Mucosa of stomach (tissue), 1 donor: ENCODE data around the gene PARM1.

ENCODE experiments used
- H3K27me3 ChIP-seq: one replicate; pipeline ENCODE4 v1.7.0; 2013; ENCODE audit warnings: mild to moderate bottlenecking, low read length; ENCODE audit not compliant: control insufficient read depth, insufficient read depth
- H3K36me3 ChIP-seq: one replicate; pipeline ENCODE4 v1.7.0; 2013; ENCODE audit warnings: low read length; ENCODE audit not compliant: control insufficient read depth, insufficient read depth
- H3K4me1 ChIP-seq: one replicate; pipeline ENCODE4 v1.7.0; 2013; ENCODE audit warnings: mild to moderate bottlenecking, low read length; ENCODE audit not compliant: control insufficient read depth, insufficient read depth
- H3K4me3 ChIP-seq: one replicate; pipeline ENCODE4 v1.7.0; 2013; ENCODE audit warnings: low read length
- H3K9ac ChIP-seq: one replicate; pipeline ENCODE4 v1.7.0; 2013; ENCODE audit warnings: mild to moderate bottlenecking, low read length, moderate library complexity
- H3K9me3 ChIP-seq: one replicate; pipeline ENCODE4 v1.7.0; 2013; ENCODE audit warnings: mild to moderate bottlenecking, low read length, moderate library complexity; ENCODE audit not compliant: control insufficient read depth
- donor health status: Pancreatic carcinoma.

The PARM1 gene

DNA sequence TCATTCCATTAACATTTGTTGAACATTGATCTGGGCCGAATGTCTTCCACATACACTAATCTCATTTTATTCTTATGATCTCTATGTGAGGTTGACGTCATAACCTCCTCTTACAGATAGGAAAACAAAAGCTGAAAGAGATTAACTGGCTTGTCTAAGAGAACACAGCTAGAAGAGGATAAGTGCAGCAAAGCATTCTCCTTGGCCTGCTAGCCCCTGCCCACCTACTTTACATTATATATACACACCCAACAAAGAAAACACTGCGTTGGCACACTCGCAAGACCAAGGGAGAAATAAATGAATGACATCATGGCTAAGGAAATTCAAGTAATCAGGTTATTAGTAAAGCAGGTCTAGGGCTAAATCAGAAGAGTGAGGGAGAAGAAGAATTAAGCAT lies 138.4 kb downstream of the PARM1 start:
- H3K36me3 ChIP-seq, result no peaks in the 10 kb centered on the region
- no peaks in the 10 kb centered on the region for H3K27me3 ChIP-seq
- peaks cover 5% of the 10 kb centered on the region for H3K4me1 ChIP-seq
- no peak overlapping the region for H3K4me3 ChIP-seq
- no peaks in the 10 kb centered on the region for H3K9me3 ChIP-seq
- no peak overlapping the region for H3K9ac ChIP-seq

DNA sequence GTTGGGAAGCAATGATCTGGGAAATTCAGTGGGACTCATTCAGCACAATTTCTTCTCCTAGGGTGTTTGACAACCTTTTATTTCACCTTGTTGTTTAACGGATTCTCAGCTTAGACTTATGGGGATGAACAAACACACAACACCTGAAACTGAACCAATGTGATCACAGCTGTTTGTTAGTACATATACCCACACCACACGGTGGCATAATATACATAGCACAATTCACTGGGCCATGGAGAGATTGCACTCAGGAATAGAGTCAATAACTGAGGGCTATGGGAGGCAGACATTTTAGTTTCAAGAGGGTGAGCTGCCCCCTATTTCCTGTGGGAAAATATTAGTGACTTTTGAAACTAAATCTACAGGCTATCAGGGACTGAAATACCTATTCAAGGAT lies 148.0 kb downstream of the PARM1 start:
- H3K9ac ChIP-seq, result no peak overlapping the region
- no peaks in the 10 kb centered on the region for H3K9me3 ChIP-seq
- H3K4me3 ChIP-seq, result no peak overlapping the region
- H3K27me3 ChIP-seq, result no peaks in the 10 kb centered on the region
- H3K4me1 ChIP-seq, result no peaks in the 10 kb centered on the region
- H3K36me3 ChIP-seq, result no peaks in the 10 kb centered on the region

GRCh38 chr4:75081561-75081960 lies 148.6 kb downstream of the PARM1 start:
- H3K27me3 ChIP-seq, result no peaks in the 10 kb centered on the region
- H3K9ac ChIP-seq, result no peak overlapping the region
- H3K36me3 ChIP-seq, result no peaks in the 10 kb centered on the region
- no peak overlapping the region for H3K4me3 ChIP-seq
- no peaks in the 10 kb centered on the region for H3K9me3 ChIP-seq
- no peaks in the 10 kb centered on the region for H3K4me1 ChIP-seq

- no peaks in the 10 kb centered on the region for H3K9me3 ChIP-seq
- no peaks in the 10 kb centered on the region for H3K4me1 ChIP-seq
- no peak overlapping the region for H3K9ac ChIP-seq
- H3K4me3 ChIP-seq, result no peak overlapping the region
- no peaks in the 10 kb centered on the region for H3K27me3 ChIP-seq
- no peaks in the 10 kb centered on the region for H3K36me3 ChIP-seq
Observed at GRCh38 chr4:75087416-75087815, 154.5 kb downstream of the PARM1 start.

DNA sequence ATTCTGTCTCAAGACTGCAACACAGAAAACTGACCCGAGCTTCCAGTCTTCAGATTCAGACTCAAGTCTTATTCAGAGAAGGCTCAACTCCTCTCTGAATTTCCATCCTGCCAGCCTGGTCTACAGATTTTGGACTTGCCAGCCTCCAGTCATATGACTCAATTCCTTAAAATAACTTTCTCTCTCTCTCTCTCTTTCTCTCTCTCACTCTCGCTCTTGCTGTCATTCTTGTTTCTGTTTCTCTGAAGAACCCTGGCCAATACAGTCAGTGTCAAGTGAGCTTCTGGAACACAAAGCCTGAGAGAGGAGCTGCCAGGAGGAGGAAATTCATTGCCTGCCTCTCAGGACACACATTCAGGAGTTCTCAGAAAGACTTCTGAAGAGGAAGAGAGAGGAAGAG lies 154.9 kb downstream of the PARM1 start:
- Histone ChIP-seq H3K9me3 (no peaks in the 10 kb centered on the region), H3K36me3 (no peaks in the 10 kb centered on the region), H3K27me3 (no peaks in the 10 kb centered on the region)

DNA sequence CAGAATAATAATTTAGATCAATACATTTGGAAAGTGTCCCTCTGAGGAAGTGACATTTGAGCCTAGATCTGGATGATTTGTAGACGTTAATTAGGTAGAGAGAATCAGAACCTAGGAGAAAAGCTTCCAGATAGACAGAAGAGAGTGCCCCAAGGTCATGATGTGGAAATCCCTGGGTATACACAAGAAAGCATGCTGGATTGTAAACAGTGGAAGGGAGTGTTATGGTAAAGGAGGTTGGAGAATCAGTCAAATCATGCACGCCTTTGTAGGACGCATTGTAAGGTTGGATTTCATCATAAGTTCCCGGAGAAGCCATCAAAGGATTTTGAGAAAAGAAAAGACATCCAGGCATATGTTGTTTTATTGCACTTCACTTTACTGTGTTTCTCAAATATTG lies 156.3 kb downstream of the PARM1 start:
- no peaks in the 10 kb centered on the region for H3K9me3 ChIP-seq
- no peak overlapping the region for H3K4me3 ChIP-seq
- H3K9ac ChIP-seq, result no peak overlapping the region
- no peaks in the 10 kb centered on the region for H3K36me3 ChIP-seq
- H3K4me1 ChIP-seq, result no peaks in the 10 kb centered on the region
- H3K27me3 ChIP-seq, result no peaks in the 10 kb centered on the region

More for the DNA sequence above, 154.9 kb downstream of the PARM1 start:
- Histone ChIP-seq H3K9ac (no peak overlapping the region), H3K4me1 (no peaks in the 10 kb centered on the region), H3K4me3 (no peak overlapping the region)

- H3K9ac ChIP-seq, result no peak overlapping the region
- no peaks in the 10 kb centered on the region for H3K36me3 ChIP-seq
- peaks cover 14% of the 10 kb centered on the region for H3K4me1 ChIP-seq
- H3K9me3 ChIP-seq, result no peaks in the 10 kb centered on the region
- no peaks in the 10 kb centered on the region for H3K27me3 ChIP-seq
- H3K4me3 ChIP-seq, result no peak overlapping the region
Observed at GRCh38 chr4:75099321-75099720, 166.4 kb downstream of the PARM1 start.
